ENCODE data around the gene CHRM2. TPM values are rescaled to one million over a fixed set of nuclear protein-coding genes. Genes with fewer than 3 reads are reported as not detected.

The CHRM2 gene
- total and polyA plus RNA-seq, 2 donors (not counting 1 experiment from before 2014, with no cell fraction given) = 7.9 to 47.1 TPM

DNA sequence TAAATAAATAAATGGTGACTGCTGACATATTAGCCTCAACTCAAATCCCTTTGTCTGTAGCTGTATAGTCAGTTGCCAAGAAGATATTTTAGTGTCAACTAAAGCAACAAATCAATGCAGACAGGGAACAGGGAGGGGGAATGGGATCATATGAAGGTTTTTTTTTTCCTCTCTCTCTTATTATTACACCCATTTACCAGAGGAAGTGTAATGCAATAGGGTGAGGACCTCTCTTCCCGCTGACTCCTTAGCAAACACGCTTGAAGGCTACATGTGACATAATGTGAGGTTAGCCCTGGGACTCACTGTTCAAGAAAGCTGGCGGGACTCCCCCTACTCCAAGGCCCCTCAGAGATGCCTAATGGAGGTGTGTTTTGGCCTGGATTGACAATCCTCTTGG lies 88.2 kb downstream of the CHRM2 start:
- H3K27ac ChIP-seq (ENCODE audit: insufficient read depth, low read length) = peak overlapping the region; percentile 46
- H3K79me2 ChIP-seq (ENCODE audit: control insufficient read depth, insufficient read depth, low read length) = no peaks in the 10 kb centered on the region
- peak; percentile 57 to 64 for DNase-seq (ENCODE audit: low read depth in 2 of 2)
- H3K9ac ChIP-seq (ENCODE audit: insufficient read depth, low read length) = no peak overlapping the region
- H2AFZ ChIP-seq (ENCODE audit: low read length) = no peak overlapping the region
- H3K27me3 ChIP-seq (ENCODE audit: control insufficient read depth, insufficient read depth, low read length) = no peaks in the 10 kb centered on the region
- TF ChIP-seq EZH2 (IDR thresholded peaks at IDR 0.05; ENCODE audit: low read length, missing control alignments) = no peak
- no peak for TF ChIP-seq CTCF (conservative IDR thresholded peaks at IDR 0.05 in 1 of 2, IDR thresholded peaks at IDR 0.05 in 1 of 2; ENCODE audit: low read depth in 1 of 2, low read length in 2 of 2)
- no peaks in the 10 kb centered on the region for H4K20me1 ChIP-seq (ENCODE audit: control insufficient read depth, extremely low read depth, insufficient read depth, low read length)
- H3K36me3 ChIP-seq (ENCODE audit: control insufficient read depth, insufficient read depth, low read length) = peaks cover 2% of the 10 kb centered on the region
- H3K9me3 ChIP-seq (ENCODE audit: control insufficient read depth, insufficient read depth, low read depth, low read length) = no peaks in the 10 kb centered on the region
- H3K4me3 ChIP-seq (replicated peaks in 1 of 4; ENCODE audit: control extremely low read depth in 1 of 4, insufficient read depth in 1 of 4, low read depth in 3 of 4, low read length in 4 of 4) = no peak overlapping the region
- H3K4me2 ChIP-seq (ENCODE audit: extremely low read depth, insufficient read depth, low read length) = peak overlapping the region; percentile 44
- H3K4me1 ChIP-seq (ENCODE audit: control insufficient read depth, extremely low read depth, insufficient read depth, low read length) = peaks cover 15% of the 10 kb centered on the region

DNA sequence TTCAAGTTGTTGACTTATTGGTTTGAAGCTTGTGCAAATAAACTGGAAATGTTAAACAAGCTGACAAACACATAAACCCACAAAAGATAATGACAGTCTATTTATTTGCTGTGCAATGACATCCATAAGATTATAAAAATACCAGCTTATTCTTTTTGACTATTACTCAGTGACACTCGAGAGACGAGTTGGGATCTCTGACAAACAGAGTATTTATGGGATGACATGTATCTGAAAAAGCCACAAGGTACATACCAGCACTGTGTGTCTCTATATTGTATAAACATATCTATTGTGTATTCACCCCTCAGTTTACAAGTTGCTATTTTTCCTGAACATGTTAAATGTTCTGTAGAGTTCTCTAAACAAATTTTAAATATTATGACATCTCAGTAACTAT lies 88.9 kb downstream of the CHRM2 start:
- H4K20me1 ChIP-seq (ENCODE audit: control insufficient read depth, extremely low read depth, insufficient read depth, low read length) = no peaks in the 10 kb centered on the region
- no peak overlapping the region for H3K27ac ChIP-seq (ENCODE audit: insufficient read depth, low read length)
- peaks cover 15% of the 10 kb centered on the region for H3K4me1 ChIP-seq (ENCODE audit: control insufficient read depth, extremely low read depth, insufficient read depth, low read length)
- H3K4me2 ChIP-seq (ENCODE audit: extremely low read depth, insufficient read depth, low read length) = no peak overlapping the region
- peak; percentile 45 to 52 for DNase-seq (ENCODE audit: low read depth in 2 of 2)
- peaks cover 2% of the 10 kb centered on the region for H3K36me3 ChIP-seq (ENCODE audit: control insufficient read depth, insufficient read depth, low read length)
- no peaks in the 10 kb centered on the region for H3K9me3 ChIP-seq (ENCODE audit: control insufficient read depth, insufficient read depth, low read depth, low read length)
- H2AFZ ChIP-seq (ENCODE audit: low read length) = no peak overlapping the region
- H3K4me3 ChIP-seq (replicated peaks in 1 of 4; ENCODE audit: control extremely low read depth in 1 of 4, insufficient read depth in 1 of 4, low read depth in 3 of 4, low read length in 4 of 4) = no peak overlapping the region
- TF ChIP-seq CTCF (conservative IDR thresholded peaks at IDR 0.05 in 1 of 2, IDR thresholded peaks at IDR 0.05 in 1 of 2; ENCODE audit: low read depth in 1 of 2, low read length in 2 of 2) (no peak), EZH2 (IDR thresholded peaks at IDR 0.05; ENCODE audit: low read length, missing control alignments) (no peak)
- no peaks in the 10 kb centered on the region for H3K79me2 ChIP-seq (ENCODE audit: control insufficient read depth, insufficient read depth, low read length)
- H3K9ac ChIP-seq (ENCODE audit: insufficient read depth, low read length) = no peak overlapping the region
- H3K27me3 ChIP-seq (ENCODE audit: control insufficient read depth, insufficient read depth, low read length) = no peaks in the 10 kb centered on the region

DNA sequence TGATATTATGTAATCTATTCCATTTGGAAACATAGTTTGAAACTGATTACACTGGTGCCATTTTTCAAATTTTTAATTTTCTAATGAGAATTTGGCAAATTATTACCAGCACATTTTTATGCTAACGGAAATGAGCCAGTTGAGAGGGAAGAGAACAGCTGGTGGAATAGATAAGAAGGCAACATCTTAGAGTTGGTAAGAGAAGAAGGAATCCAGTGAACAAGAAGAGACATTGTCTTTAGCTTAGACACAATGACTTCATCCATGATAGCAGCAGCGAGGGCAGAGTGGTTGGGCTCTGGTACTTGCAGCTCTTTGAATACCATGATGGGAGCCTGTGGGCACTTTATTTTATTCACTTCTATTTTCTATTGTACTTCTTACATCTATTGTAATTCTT lies 89.6 kb downstream of the CHRM2 start:
- DNase-seq (ENCODE audit: low read depth in 2 of 2) = peak; percentile 47 to 49
- TF ChIP-seq CTCF (conservative IDR thresholded peaks at IDR 0.05 in 1 of 2, IDR thresholded peaks at IDR 0.05 in 1 of 2; ENCODE audit: low read depth in 1 of 2, low read length in 2 of 2) (no peak), EZH2 (IDR thresholded peaks at IDR 0.05; ENCODE audit: low read length, missing control alignments) (no peak)
- H3K4me1 ChIP-seq (ENCODE audit: control insufficient read depth, extremely low read depth, insufficient read depth, low read length) = peaks cover 15% of the 10 kb centered on the region

More for the DNA sequence above, 89.6 kb downstream of the CHRM2 start:
- Histone ChIP-seq H3K4me3 (replicated peaks in 1 of 4; ENCODE audit: control extremely low read depth in 1 of 4, insufficient read depth in 1 of 4, low read depth in 3 of 4, low read length in 4 of 4) (no peak overlapping the region), H3K36me3 (ENCODE audit: control insufficient read depth, insufficient read depth, low read length) (peaks cover 2% of the 10 kb centered on the region), H3K9me3 (ENCODE audit: control insufficient read depth, insufficient read depth, low read depth, low read length) (no peaks in the 10 kb centered on the region), H4K20me1 (ENCODE audit: control insufficient read depth, extremely low read depth, insufficient read depth, low read length) (no peaks in the 10 kb centered on the region), H3K9ac (ENCODE audit: insufficient read depth, low read length) (no peak overlapping the region), H3K4me2 (ENCODE audit: extremely low read depth, insufficient read depth, low read length) (no peak overlapping the region), H3K27me3 (ENCODE audit: control insufficient read depth, insufficient read depth, low read length) (no peaks in the 10 kb centered on the region), H3K27ac (ENCODE audit: insufficient read depth, low read length) (peak overlapping the region; percentile 21), H2AFZ (ENCODE audit: low read length) (no peak overlapping the region), H3K79me2 (ENCODE audit: control insufficient read depth, insufficient read depth, low read length) (no peaks in the 10 kb centered on the region)
